Fibroblast of mammary gland (primary cell): Measurements from ENCODE around the gene DHRS11.

Source experiments
- DNase-seq: peaks from one replicate; pipeline ENCODE4 v3.0.0-alpha.2; 2010; ENCODE audit warnings: low read depth
- H3K4me3 ChIP-seq: 2 replicates; pipeline ENCODE4 v1.5.1; 2011; ENCODE audit warnings: low read depth, mild to moderate bottlenecking, low read length, moderate library complexity; ENCODE audit not compliant: control insufficient read depth
- CTCF ChIP-seq: conservative IDR thresholded peaks from 2 replicates; pipeline ENCODE4 v1.5.1; 2011; ENCODE audit warnings: low read depth, low read length, inconsistent platforms; ENCODE audit not compliant: control insufficient read depth, insufficient read depth

Gene DHRS11

GRCh38 chr17:36608794-36609497 lies 17.3 kb downstream of the DHRS11 start:
- DNase-seq, result peak; percentile 82
- no peak overlapping the region for H3K4me3 ChIP-seq
- peak; percentile 52 for TF ChIP-seq CTCF

GRCh38 chr17:36609498-36609862 lies 17.8 kb downstream of the DHRS11 start:
- no peak for DNase-seq
- H3K4me3 ChIP-seq, result no peak overlapping the region
- TF ChIP-seq CTCF, result no peak

GRCh38 chr17:36610474-36610873 lies 18.8 kb downstream of the DHRS11 start:
- DNase-seq, result peak; percentile 51
- TF ChIP-seq CTCF, result no peak
- no peak overlapping the region for H3K4me3 ChIP-seq

- no peak overlapping the region for H3K4me3 ChIP-seq
Observed at GRCh38 chr17:36611345-36612072, 19.8 kb downstream of the DHRS11 start.

GRCh38 chr17:36612323-36612722 lies 20.6 kb downstream of the DHRS11 start:
- no peak for TF ChIP-seq CTCF
- no peak overlapping the region for H3K4me3 ChIP-seq
- DNase-seq, result no peak

More at GRCh38 chr17:36611345-36612072, 19.8 kb downstream of the DHRS11 start:
- peak; percentile 91 for DNase-seq
- TF ChIP-seq CTCF, result no peak

- no peak overlapping the region for H3K4me3 ChIP-seq
- DNase-seq, result no peak
- TF ChIP-seq CTCF, result no peak
Observed at GRCh38 chr17:36613155-36613554, 21.5 kb downstream of the DHRS11 start.
